H1 (cell line): ENCODE measurements around the gene ZNF521. TPM values are rescaled to one million over a fixed set of nuclear protein-coding genes. Genes with fewer than 3 reads are reported as not detected.

ENCODE experiments used
- CTCF ChIA-PET: fragments of 300-600 bp; sonication (Branson Sonifier 250); formaldehyde crosslinking; loops from one replicate; lab custom pipeline; 2021; ENCODE audit not compliant: partially characterized antibody; lab: Charles Lee
- POLR2A ChIA-PET: fragments of 300-600 bp; sonication (Branson Sonifier 250); formaldehyde crosslinking; loops from one replicate; lab custom pipeline; 2021; ENCODE audit warnings: inconsistent platforms; ENCODE audit not compliant: partially characterized antibody; lab: Charles Lee
- DNase-seq, 2 experiments: peaks; one replicate each; pipeline versions ENCODE4 v3.0.0 to v3.0.0-alpha.2; 2010 to 2022; ENCODE audit warnings: low spot score in 2 of 2, low read depth in 1 of 2, mixed read lengths in 1 of 2
- FAIRE-seq: peaks from 2 replicates; lab custom pipeline; 2011; peaks lifted over from hg19 to GRCh38; lab: Jason Lieb, UNC
- H2AFZ ChIP-seq: 2 replicates; pipeline ENCODE4 v1.8.1; 2012; ENCODE audit warnings: low read length, inconsistent platforms
- H2AK5ac ChIP-seq: 2 replicates; pipeline ENCODE4 v1.6.1; 2013; ENCODE audit warnings: low read depth, low read length
- H2BK120ac ChIP-seq: replicated peaks from 2 replicates; pipeline ENCODE3; 2013; ENCODE audit warnings: low read depth, low read length, inconsistent platforms
- H2BK12ac ChIP-seq: 2 replicates; pipeline ENCODE4 v1.6.1; 2013; ENCODE audit warnings: low read depth, low read length
- H2BK15ac ChIP-seq: 2 replicates; pipeline ENCODE4 v1.6.1; 2013; ENCODE audit warnings: low read length
- H2BK20ac ChIP-seq: 2 replicates; pipeline ENCODE4 v1.6.1; 2013; ENCODE audit warnings: low read length
- H2BK5ac ChIP-seq: 2 replicates; pipeline ENCODE4 v1.6.1; 2013; ENCODE audit warnings: low read depth, low read length
- H3K14ac ChIP-seq: 2 replicates; pipeline ENCODE4 v1.6.1; 2013; ENCODE audit warnings: inconsistent platforms; ENCODE audit not compliant: insufficient read length
- H3K18ac ChIP-seq: 2 replicates; pipeline ENCODE4 v1.6.1; 2013; ENCODE audit warnings: low read length; ENCODE audit errors: extremely low read depth
- H3K23ac ChIP-seq: 2 replicates; pipeline ENCODE4 v1.6.1; 2013; ENCODE audit warnings: inconsistent platforms; ENCODE audit not compliant: insufficient read length
- H3K23me2 ChIP-seq: 2 replicates; pipeline ENCODE4 v1.6.1; 2013; ENCODE audit warnings: low read depth, low read length
- H3K27ac ChIP-seq: 2 replicates; pipeline ENCODE4 v1.6.1; 2011; ENCODE audit warnings: low read depth, low read length, inconsistent platforms
- H3K27me3 ChIP-seq, 4 experiments: replicated peaks in 1 of 4; 1 replicate in 1 of 4; 2 replicates in 3 of 4; pipeline versions ENCODE4 v1.6.1 to v1.8.1; 2011 to 2013; ENCODE audit warnings: low read length in 3 of 4, mild to moderate bottlenecking in 3 of 4, inconsistent platforms in 2 of 4, mixed read lengths in 2 of 4, moderate library complexity in 1 of 4; ENCODE audit not compliant: control insufficient read depth in 3 of 4, insufficient read depth in 3 of 4; ENCODE audit errors: extremely low read depth in 1 of 4
- H3K36me3 ChIP-seq, 4 experiments: 2 replicates each; pipeline versions ENCODE4 v1.6.1 to v1.8.1; 2011 to 2013; ENCODE audit warnings: mild to moderate bottlenecking in 4 of 4, low read length in 3 of 4, moderate library complexity in 2 of 4, control low read depth in 1 of 4, inconsistent platforms in 1 of 4; ENCODE audit not compliant: insufficient read depth in 4 of 4, control insufficient read depth in 2 of 4
- H3K4ac ChIP-seq: replicated peaks from 2 replicates; pipeline ENCODE3; 2013; ENCODE audit warnings: low read length, low read depth, mixed read lengths, inconsistent platforms; ENCODE audit not compliant: insufficient read length
- H3K4me1 ChIP-seq, 4 experiments: replicated peaks in 1 of 4; 1 replicate in 1 of 4; 2 replicates in 3 of 4; pipeline versions ENCODE4 v1.6.1 to v1.8.1; 2011 to 2013; ENCODE audit warnings: low read length in 3 of 4, inconsistent platforms in 2 of 4, mixed read lengths in 1 of 4; ENCODE audit not compliant: insufficient read depth in 4 of 4, control insufficient read depth in 3 of 4
- H3K4me2 ChIP-seq, 2 experiments: 2 replicates each; pipeline versions ENCODE4 v1.6.1 to v1.8.1; 2011 to 2013; ENCODE audit warnings: low read depth in 2 of 2, low read length in 2 of 2, control low read depth in 1 of 2, inconsistent platforms in 1 of 2, mild to moderate bottlenecking in 1 of 2; ENCODE audit not compliant: insufficient read depth in 1 of 2
- H3K4me3 ChIP-seq, 4 experiments: fragments of 200-600, 300-600 bp in 1 of 4; sonication (generic), shearing (Covaris generic), sonication (Bioruptor Twin) in 1 of 4; 2 replicates each; pipeline versions ENCODE4 v1.5.1 to v1.8.1; 2011 to 2016; ENCODE audit warnings: low read length in 4 of 4, low read depth in 3 of 4, control low read depth in 2 of 4, inconsistent platforms in 2 of 4, mild to moderate bottlenecking in 2 of 4, mixed read lengths in 1 of 4, moderate library complexity in 1 of 4; ENCODE audit not compliant: insufficient read depth in 2 of 4; ENCODE audit errors: extremely low read depth in 1 of 4
- H3K56ac ChIP-seq: replicated peaks from 2 replicates; pipeline ENCODE3; 2013; ENCODE audit warnings: low read depth, mild to moderate bottlenecking, mixed read lengths, low read length, inconsistent platforms; ENCODE audit not compliant: insufficient read length
- H3K79me1 ChIP-seq: 2 replicates; pipeline ENCODE4 v1.6.1; 2013; ENCODE audit warnings: low read depth, low read length, control low read depth
- H3K79me2 ChIP-seq, 2 experiments: 2 replicates each; pipeline versions ENCODE4 v1.6.1 to v1.8.1; 2012 to 2013; ENCODE audit warnings: low read length in 2 of 2, mild to moderate bottlenecking in 2 of 2, inconsistent platforms in 1 of 2; ENCODE audit not compliant: insufficient read depth in 2 of 2, control insufficient read depth in 1 of 2
- H3K9ac ChIP-seq, 4 experiments: replicated peaks in 1 of 4; 1 replicate in 1 of 4; 2 replicates in 3 of 4; pipeline versions ENCODE4 v1.6.1 to v1.8.1; 2011 to 2013; ENCODE audit warnings: low read depth in 3 of 4, low read length in 3 of 4, control low read depth in 2 of 4, mild to moderate bottlenecking in 2 of 4, moderate library complexity in 2 of 4, inconsistent platforms in 1 of 4; ENCODE audit errors: extremely low read depth in 1 of 4
- H3K9me3 ChIP-seq, 2 experiments: 2 replicates each; pipeline versions ENCODE4 v1.6.1 to v1.8.1; 2012 to 2013; ENCODE audit warnings: mild to moderate bottlenecking in 2 of 2, moderate library complexity in 2 of 2, control low read depth in 1 of 2, inconsistent platforms in 1 of 2, low read depth in 1 of 2, low read length in 1 of 2, mixed read lengths in 1 of 2; ENCODE audit not compliant: insufficient read depth in 2 of 2
- H4K20me1 ChIP-seq, 2 experiments: replicated peaks in 1 of 2; 2 replicates each; pipeline versions ENCODE3 to v1.8.1; 2011 to 2013; ENCODE audit warnings: inconsistent platforms in 2 of 2, low read length in 2 of 2, mild to moderate bottlenecking in 1 of 2; ENCODE audit not compliant: insufficient read depth in 2 of 2, control insufficient read depth in 1 of 2
- H4K5ac ChIP-seq: 2 replicates; pipeline ENCODE4 v1.6.1; 2013; ENCODE audit warnings: low read length, low read depth, mixed read lengths, inconsistent platforms; ENCODE audit not compliant: insufficient read length
- H4K8ac ChIP-seq: 2 replicates; pipeline ENCODE4 v1.8.0; 2013; ENCODE audit warnings: mild to moderate bottlenecking, moderate library complexity, low read length, inconsistent platforms; ENCODE audit not compliant: insufficient read depth; ENCODE audit errors: extremely low read depth
- H4K91ac ChIP-seq: replicated peaks from 2 replicates; pipeline ENCODE3; 2013; ENCODE audit warnings: low read length, mixed read lengths, inconsistent platforms; ENCODE audit not compliant: insufficient read length
- BACH1 ChIP-seq: IDR thresholded peaks from 2 replicates; pipeline ENCODE4 v1.6.1; 2012; ENCODE audit warnings: low read length, improper control_type of control experiment
- BRCA1 ChIP-seq: IDR thresholded peaks from 2 replicates; pipeline ENCODE4 v1.6.1; 2012; ENCODE audit warnings: low read depth, low read length, improper control_type of control experiment
- CHD2 ChIP-seq: IDR thresholded peaks from 2 replicates; pipeline ENCODE4 v1.6.1; 2012; ENCODE audit warnings: low read length, improper control_type of control experiment
- GTF2F1 ChIP-seq: IDR thresholded peaks from 2 replicates; pipeline ENCODE4 v1.6.1; 2012; ENCODE audit warnings: low read depth, low read length, improper control_type of control experiment, borderline replicate concordance
- JUN ChIP-seq: IDR thresholded peaks from 2 replicates; pipeline ENCODE4 v1.6.1; 2011; ENCODE audit warnings: low read depth, mild to moderate bottlenecking, improper control_type of control experiment, low read length
- PHF8 ChIP-seq: fragments of 200-600 bp; sonication (generic); conservative IDR thresholded peaks from 2 replicates; pipeline ENCODE4 v1.7.1; 2012; ENCODE audit warnings: low read depth, mild to moderate bottlenecking, inconsistent platforms, low read length, moderate library complexity
- POLR2AphosphoS5 ChIP-seq: IDR thresholded peaks from 2 replicates; pipeline ENCODE4 v1.6.1; 2011; ENCODE audit warnings: low read depth, low read length
- RAD21 ChIP-seq, 2 experiments: IDR thresholded peaks in 1 of 2; conservative IDR thresholded peaks in 1 of 2; 2 replicates each; pipeline ENCODE4 v1.6.1; 2011; ENCODE audit warnings: low read depth in 2 of 2, low read length in 2 of 2, improper control_type of control experiment in 1 of 2, inconsistent platforms in 1 of 2, mild to moderate bottlenecking in 1 of 2, moderate library complexity in 1 of 2
- SAP30 ChIP-seq: fragments of 300-600 bp; sonication (generic); IDR thresholded peaks from 2 replicates; pipeline ENCODE4 v1.7.1; 2012; ENCODE audit warnings: low read length, moderate library complexity, mild to moderate bottlenecking, inconsistent platforms; ENCODE audit not compliant: insufficient read depth, insufficient replicate concordance
- SP2 ChIP-seq: IDR thresholded peaks from 2 replicates; pipeline ENCODE4 v1.6.1; 2012; ENCODE audit warnings: mild to moderate bottlenecking, low read length, inconsistent platforms
- SP4 ChIP-seq: IDR thresholded peaks from 2 replicates; pipeline ENCODE4 v1.6.1; 2012; ENCODE audit warnings: low read length, inconsistent platforms
- SUZ12 ChIP-seq: fragments of 200-600 bp; sonication (generic); IDR thresholded peaks from 2 replicates; pipeline ENCODE4 v1.6.1; 2012; ENCODE audit warnings: mild to moderate bottlenecking, inconsistent platforms, low read length, moderate library complexity, mixed read lengths
- TAF7 ChIP-seq: optimal IDR thresholded peaks from 2 replicates; pipeline ENCODE3; 2011; ENCODE audit warnings: low read depth, mild to moderate bottlenecking, inconsistent platforms, low read length, moderate library complexity, borderline replicate concordance
- YY1 ChIP-seq: IDR thresholded peaks from 2 replicates; pipeline ENCODE4 v1.6.1; 2011; ENCODE audit warnings: low read depth, mild to moderate bottlenecking, low read length
- WGBS, 2 experiments: shearing (Covaris generic) in 1 of 2; methylation state at CpG; one replicate each; pipeline versions ENCODE4 v1.1.6 to v1.1.7; 2013 to 2015; ENCODE audit warnings: low lambda C conversion rate in 2 of 2, mixed read lengths in 2 of 2, inconsistent platforms in 1 of 2, low coverage in 1 of 2, missing lambda C conversion rate in 1 of 2; ENCODE audit not compliant: insufficient replicate concordance in 2 of 2, insufficient coverage in 1 of 2, insufficient read length in 1 of 2; ENCODE audit errors: extremely low coverage in 1 of 2, missing lambda C conversion rate in 1 of 2; 5-methylcytosine and 5-hydroxymethylcytosine counted together
- polyA plus RNA-seq, 7 experiments: library from polyadenylated mRNA; depleted of rRNA in 3 of 7; stranded (reverse) in 5 of 7; unstranded in 2 of 7; fragments of >200 nt in 5 of 7; fragments of 200-250 nt in 2 of 7; gene quantifications; 1 replicate in 5 of 7; 2 replicates in 1 of 7; 4 replicates in 1 of 7; pipeline versions ENCODE4 v1.2.1 to v1.2.3, GENCODE V29; 2011 to 2013; ENCODE audit warnings: missing spikeins in 2 of 7, mixed read lengths in 2 of 7
- total RNA-seq: library from RNA; stranded (reverse); fragmentation: NEBNext Ultra II Directional; extraction: Animal tissue kit (Norgen Biotek cat#: 25700); gene quantifications from 2 replicates; pipeline ENCODE4 v1.2.1, GENCODE V29; 2021
- TF ChIP-seq, protein P1 (sequence below): IDR thresholded peaks from 2 replicates; pipeline ENCODE4 v1.6.1; 2011; ENCODE audit warnings: low read depth, mild to moderate bottlenecking, low read length; ENCODE audit not compliant: insufficient read depth

ZNF521 gene
- total and polyA plus RNA-seq, 2 of the 8 experiments (the other 6 are each of a cell fraction or from before 2014, with no cell fraction given) = 9.5 to 15.8 TPM

DNA sequence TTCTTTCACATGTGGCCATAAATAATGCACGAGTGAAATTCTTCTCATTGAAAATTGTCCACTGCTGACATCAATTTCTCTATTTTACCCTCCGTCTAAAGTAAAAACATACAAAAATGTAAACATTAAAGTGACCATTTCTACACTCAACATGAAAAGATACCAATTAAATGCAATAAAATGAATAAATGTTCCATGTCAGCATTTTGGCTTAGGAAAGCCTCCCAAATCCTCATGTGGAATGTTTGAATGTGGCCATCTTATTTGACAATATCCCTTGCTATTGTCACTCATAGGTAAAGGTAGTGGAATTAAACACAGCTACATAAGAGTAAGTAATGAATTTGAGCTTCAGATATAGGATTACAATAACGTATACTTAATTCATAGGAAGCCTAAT is 60.8 kb downstream of the ZNF521 start:
- Histone ChIP-seq H3K18ac (no peak overlapping the region), H4K20me1 (no peaks in the 10 kb centered on the region), H4K8ac (no peak overlapping the region), H3K4me3 (no peak overlapping the region), H3K23ac (no peak overlapping the region), H4K5ac (no peak overlapping the region), H3K23me2 (no peaks in the 10 kb centered on the region), H3K4me2 (no peak overlapping the region), H3K14ac (no peak overlapping the region), H3K56ac (no peak overlapping the region), H3K4ac (no peak overlapping the region), H2BK20ac (no peak overlapping the region), H3K79me1 (no peaks in the 10 kb centered on the region), H3K79me2 (no peaks in the 10 kb centered on the region), H2AFZ (no peak overlapping the region), H3K4me1 (peaks cover 0 to 5% (median 3%) of the 10 kb centered on the region in 4 experiments; a peak in 3 of 7 replicates), H3K9ac (no peak overlapping the region), H3K27ac (no peak overlapping the region)
- CTCF ChIA-PET = interaction anchor here (0.7 to 1.2 kb wide), 2 partner anchors 263 to 802 kb away, joined by 3 read pairs; no protein-coding TSS in a partner anchor
- DNase-seq = no peak
- POLR2A ChIA-PET = no interaction called here
- no peak for FAIRE-seq
- 93% methylated on average over 3 of the region's 3 CpGs; no CpG with 5 or more reads in 1 of the 2 experiments for WGBS, 2 experiments
- TF ChIP-seq, protein P1, sequence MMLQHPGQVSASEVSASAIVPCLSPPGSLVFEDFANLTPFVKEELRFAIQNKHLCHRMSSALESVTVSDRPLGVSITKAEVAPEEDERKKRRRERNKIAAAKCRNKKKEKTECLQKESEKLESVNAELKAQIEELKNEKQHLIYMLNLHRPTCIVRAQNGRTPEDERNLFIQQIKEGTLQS = no peak
- TF ChIP-seq SP2 (no peak), TAF7 (no peak), BACH1 (no peak), JUN (no peak), SAP30 (no peak), GTF2F1 (no peak), RAD21 (IDR thresholded peaks at IDR 0.05 in 1 of 2, conservative IDR thresholded peaks at IDR 0.05 in 1 of 2; ENCODE audit: low read depth in 2 of 2, low read length in 2 of 2) (no peak), PHF8 (no peak), CHD2 (no peak), SP4 (no peak), POLR2AphosphoS5 (no peak), SUZ12 (no peak), YY1 (no peak), BRCA1 (no peak)
- TF ChIP-seq, all 59 proteins: peak for 0
- Histone ChIP-seq H2BK5ac (no peak overlapping the region), H3K27me3 (no peaks in the 10 kb centered on the region), H2BK12ac (no peak overlapping the region), H2BK15ac (no peak overlapping the region), H2BK120ac (no peak overlapping the region), H3K9me3 (no peaks in the 10 kb centered on the region), H3K36me3 (no peaks in the 10 kb centered on the region), H2AK5ac (no peak overlapping the region), H4K91ac (no peak overlapping the region)
